Choroid plexus epithelial cell (primary cell): ENCODE measurements around the gene KCTD3.

Experiments
- DNase-seq: peaks from one replicate; pipeline ENCODE4 v3.0.0-alpha.2; 2010; ENCODE audit warnings: low read depth
- H3K4me3 ChIP-seq: 2 replicates; pipeline ENCODE4 v1.5.1; 2011; ENCODE audit warnings: low read depth, mild to moderate bottlenecking, control low read depth, low read length, moderate library complexity
- CTCF ChIP-seq: conservative IDR thresholded peaks from 2 replicates; pipeline ENCODE4 v1.5.1; 2011; ENCODE audit warnings: low read depth, mild to moderate bottlenecking, control low read depth, inconsistent platforms, low read length, moderate library complexity

KCTD3 gene

GRCh38 chr1:215594640-215595039 is 27.5 kb downstream of the KCTD3 start:
- TF ChIP-seq CTCF: no peak
- peak; percentile 52 for DNase-seq
- H3K4me3 ChIP-seq: no peak overlapping the region

- DNase-seq: no peak
- TF ChIP-seq CTCF: no peak
- H3K4me3 ChIP-seq: no peak overlapping the region
Observed at GRCh38 chr1:215595231-215595630, 28.1 kb downstream of the KCTD3 start.

- no peak for TF ChIP-seq CTCF
- no peak overlapping the region for H3K4me3 ChIP-seq
- no peak for DNase-seq
Observed at GRCh38 chr1:215597961-215598360, 30.9 kb downstream of the KCTD3 start.

DNA sequence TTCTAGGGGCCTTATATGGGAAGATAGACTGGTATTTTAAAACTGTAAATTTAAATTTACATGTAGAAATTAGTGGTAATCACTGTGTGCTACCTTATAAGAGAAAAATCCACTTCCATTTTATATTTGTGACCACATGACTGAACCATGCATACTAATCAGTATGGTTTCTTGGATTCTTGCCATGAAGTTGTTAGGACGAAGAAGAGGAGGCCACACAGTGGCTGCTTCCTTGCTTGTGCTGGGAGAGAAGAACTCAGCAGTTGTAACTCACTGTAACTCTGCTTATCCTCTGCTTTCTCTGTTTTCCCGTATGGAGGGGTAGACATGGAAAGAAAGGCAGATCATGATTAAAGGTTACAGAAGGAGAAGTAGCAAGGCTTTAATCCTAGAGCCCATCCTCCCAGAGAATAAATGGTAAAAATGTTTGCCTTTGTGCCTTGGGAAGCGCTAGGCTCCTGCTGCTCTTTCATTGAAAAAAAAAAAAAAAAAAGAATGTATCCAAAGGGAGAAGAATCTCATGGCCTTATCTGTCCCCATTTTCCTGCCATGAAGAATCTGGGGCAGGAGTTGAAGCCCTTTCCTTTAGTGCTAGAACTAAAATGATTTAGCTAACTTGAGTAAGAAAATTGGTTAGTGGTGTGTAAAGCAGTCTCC is 32.4 kb downstream of the KCTD3 start:
- TF ChIP-seq CTCF: no peak
- no peak overlapping the region for H3K4me3 ChIP-seq
- peak; percentile 87 for DNase-seq

DNA sequence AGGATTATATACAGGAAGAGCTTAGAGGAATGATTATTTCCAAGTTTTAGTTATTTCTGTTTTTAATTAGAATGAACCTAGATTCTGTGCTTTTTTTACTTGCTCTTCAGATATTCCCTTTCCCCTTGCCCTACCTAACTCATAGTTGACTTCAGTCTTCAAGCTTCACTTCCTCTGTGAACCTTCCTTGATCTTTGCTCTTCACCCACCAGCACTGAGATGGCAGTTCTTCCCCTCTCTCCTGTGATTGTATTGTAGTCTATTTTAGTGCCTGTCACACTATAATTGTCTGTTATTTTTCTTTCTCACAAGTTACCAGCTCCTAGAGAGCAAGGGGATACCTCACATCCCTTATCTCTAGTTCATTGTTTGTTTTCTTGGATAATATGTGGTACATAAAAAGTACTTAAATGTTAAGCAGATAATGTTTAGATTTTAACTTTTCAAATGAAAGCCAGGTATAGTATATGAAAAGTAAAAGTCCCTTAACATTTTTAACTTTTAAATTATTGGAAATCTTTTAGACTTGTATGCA is 33.2 kb downstream of the KCTD3 start:
- no peak overlapping the region for H3K4me3 ChIP-seq

GRCh38 chr1:215600867-215601266 is 33.8 kb downstream of the KCTD3 start:
- no peak for DNase-seq
- H3K4me3 ChIP-seq: no peak overlapping the region
- TF ChIP-seq CTCF: no peak

More for the DNA sequence above, 33.2 kb downstream of the KCTD3 start:
- DNase-seq: no peak
- TF ChIP-seq CTCF: no peak

DNA sequence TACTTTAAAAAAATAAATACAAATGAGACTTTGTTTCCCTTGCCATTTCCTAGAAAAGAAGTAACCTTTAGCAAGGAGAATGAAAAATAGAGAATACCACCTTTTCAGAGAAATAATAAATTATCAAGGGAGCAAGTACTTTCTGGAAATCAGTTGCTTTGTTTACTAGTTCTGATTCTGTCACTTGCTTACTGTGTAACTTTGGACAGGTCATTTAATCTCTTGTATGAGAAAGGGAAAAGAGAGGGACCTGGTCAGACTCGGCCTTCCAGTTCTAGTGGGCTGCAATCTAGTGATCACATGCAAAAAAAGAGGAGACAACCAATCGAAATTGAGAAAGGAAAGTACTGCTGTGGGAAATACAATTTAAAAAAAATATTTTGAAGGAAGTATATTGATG is 34.2 kb downstream of the KCTD3 start:
- DNase-seq: no peak
- no peak for TF ChIP-seq CTCF
- H3K4me3 ChIP-seq: no peak overlapping the region
